CD4-positive, alpha-beta memory T cell (primary cell): ENCODE data around the gene PRR23A. TPM values are rescaled to one million over a fixed set of nuclear protein-coding genes. Genes with fewer than 3 reads are reported as not detected.
"Not testable (repeated sequence)": the region's sequence is repeated elsewhere in the genome, so short reads cannot be mapped to it uniquely, and the experiment has no call there.

Source experiments
- CTCF ChIA-PET: fragments of 350-600 bp; sonication (Branson Sonifier 250); formaldehyde crosslinking; loops from one replicate; lab custom pipeline; 2021; ENCODE audit warnings: inconsistent platforms; ENCODE audit not compliant: partially characterized antibody; lab: Charles Lee
- POLR2A ChIA-PET: fragments of 350-600 bp; sonication (Branson Sonifier 250); formaldehyde crosslinking; loops from one replicate; lab custom pipeline; 2021; ENCODE audit not compliant: partially characterized antibody; lab: Charles Lee
- DNase-seq, 5 donors: peaks; one replicate each; pipeline versions ENCODE4 v3.0.0 to v3.0.0-alpha.2; 2020 to 2022; ENCODE audit warnings: mixed read lengths in 1 of 5
- H3K27ac ChIP-seq: one replicate; pipeline ENCODE4 v1.7.0; 2013; ENCODE audit warnings: low read depth, low read length
- H3K27me3 ChIP-seq: 2 replicates; pipeline ENCODE4 v1.7.0; 2013; ENCODE audit warnings: mild to moderate bottlenecking, low read length, moderate library complexity; ENCODE audit not compliant: insufficient read depth
- H3K36me3 ChIP-seq: 2 replicates; pipeline ENCODE4 v1.7.0; 2013; ENCODE audit warnings: mild to moderate bottlenecking, low read length, moderate library complexity; ENCODE audit not compliant: insufficient read depth
- H3K4me1 ChIP-seq: 2 replicates; pipeline ENCODE4 v1.7.0; 2013; ENCODE audit warnings: mild to moderate bottlenecking, low read length, moderate library complexity; ENCODE audit not compliant: insufficient read depth
- H3K4me3 ChIP-seq, 2 donors: one replicate each; pipeline ENCODE4 v1.7.0; 2013; ENCODE audit warnings: low read length in 2 of 2, mild to moderate bottlenecking in 1 of 2
- H3K9me3 ChIP-seq, 2 donors: one replicate each; pipeline ENCODE4 v1.7.0; 2013; ENCODE audit warnings: low read length in 2 of 2, control low read depth in 1 of 2; ENCODE audit not compliant: control insufficient read depth in 1 of 2
- H3K27ac Mint-ChIP-seq, 7 donors: one replicate each; pipeline ENCODE4 v1.8.0; 2020 to 2021; ENCODE audit warnings: mixed read lengths in 7 of 7, mild to moderate bottlenecking in 6 of 7, inconsistent platforms in 3 of 7, moderate library complexity in 3 of 7
- H3K27me3 Mint-ChIP-seq, 2 donors: one replicate each; pipeline ENCODE4 v1.8.0; 2020 to 2021; ENCODE audit warnings: mixed read lengths in 2 of 2
- H3K36me3 Mint-ChIP-seq, 2 donors: one replicate each; pipeline ENCODE4 v1.8.0; 2020 to 2021; ENCODE audit warnings: mixed read lengths in 2 of 2, inconsistent platforms in 1 of 2, mild to moderate bottlenecking in 1 of 2
- H3K4me1 Mint-ChIP-seq, 4 donors: one replicate each; pipeline ENCODE4 v1.8.0; 2020 to 2021; ENCODE audit warnings: mixed read lengths in 4 of 4, mild to moderate bottlenecking in 1 of 4
- H3K4me3 Mint-ChIP-seq, 8 donors: one replicate each; pipeline ENCODE4 v1.8.0; 2020 to 2021; ENCODE audit warnings: mixed read lengths in 8 of 8, mild to moderate bottlenecking in 7 of 8, moderate library complexity in 6 of 8, inconsistent platforms in 3 of 8
- H3K9me3 Mint-ChIP-seq, 8 donors: one replicate each; pipeline ENCODE4 v1.8.0; 2020 to 2021; ENCODE audit warnings: mixed read lengths in 8 of 8, mild to moderate bottlenecking in 5 of 8, inconsistent platforms in 3 of 8, moderate library complexity in 1 of 8
- intact Hi-C: fragments of 100-400 bp; cut with micrococcal nuclease; formaldehyde crosslinking; loops from one replicate; pipeline ENCODE4 v1.15.1; 2023
- polyA plus RNA-seq, 2 donors: library from polyadenylated mRNA; unstranded; fragments of 300-500 nt; fragmentation: Illumina TruSeq; gene quantifications; one replicate each; pipeline ENCODE4 v1.2.3, GENCODE V29; 2021
- total RNA-seq, 2 experiments: library from RNA; stranded (reverse); gene quantifications; one replicate each; pipeline ENCODE4 v1.2.3, GENCODE V29; 2021

The PRR23A gene
- total and polyA plus RNA-seq, 4 experiments from 2014 or later = not detected

DNA sequence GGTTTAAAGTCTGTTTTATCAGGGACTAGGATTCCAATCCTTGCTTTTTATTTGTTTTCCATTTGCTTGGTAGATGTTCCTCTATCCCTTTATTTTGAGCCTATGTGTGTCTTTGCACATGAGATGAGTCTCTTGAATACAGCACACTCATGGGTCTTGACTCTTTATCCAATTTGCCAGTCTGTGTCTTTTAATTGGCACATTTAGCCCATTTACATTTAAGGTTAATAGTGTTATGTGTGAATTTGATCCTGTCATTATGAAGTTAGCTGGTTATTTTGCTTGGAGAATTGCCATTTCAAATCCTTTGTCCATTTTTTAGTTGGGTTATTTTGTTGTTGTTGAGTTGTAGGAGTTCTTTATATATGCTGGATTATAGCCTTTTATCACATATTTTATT is 24.5 kb upstream of the PRR23A start:
- intact Hi-C loops, H3K4me1 Mint-ChIP-seq, DNase-seq, H3K36me3 Mint-ChIP-seq, H3K36me3 ChIP-seq, POLR2A ChIA-PET, H3K4me3 Mint-ChIP-seq, H3K27ac Mint-ChIP-seq, H3K27ac ChIP-seq, H3K27me3 ChIP-seq, H3K9me3 ChIP-seq, H3K4me1 ChIP-seq, CTCF ChIA-PET, H3K27me3 Mint-ChIP-seq, H3K4me3 ChIP-seq: not testable (repeated sequence)
- H3K9me3 Mint-ChIP-seq = peaks cover 0 to 28% (median 17%) of the 10 kb centered on the region in 8 donors

GRCh38 chr3:139024968-139025367 is 18.9 kb upstream of the PRR23A start:
- no peaks in the 10 kb centered on the region for H3K27me3 ChIP-seq
- no peak overlapping the region for H3K27ac Mint-ChIP-seq
- no peaks in the 10 kb centered on the region for H3K36me3 Mint-ChIP-seq
- no peak overlapping the region for H3K4me3 Mint-ChIP-seq
- H3K9me3 Mint-ChIP-seq = peaks cover 0 to 18% (median 6%) of the 10 kb centered on the region in 8 donors
- no peaks in the 10 kb centered on the region for H3K36me3 ChIP-seq
- ChIA-PET CTCF (no interaction called here), POLR2A (no interaction called here)
- intact Hi-C loops = no loop called here
- H3K27me3 Mint-ChIP-seq = peaks cover 0 to under 1% of the 10 kb centered on the region in 2 donors
- H3K4me3 ChIP-seq = no peak overlapping the region
- no peak for DNase-seq
- no peaks in the 10 kb centered on the region for H3K4me1 ChIP-seq
- H3K9me3 ChIP-seq = no peaks in the 10 kb centered on the region
- no peaks in the 10 kb centered on the region for H3K4me1 Mint-ChIP-seq
- no peak overlapping the region for H3K27ac ChIP-seq

DNA sequence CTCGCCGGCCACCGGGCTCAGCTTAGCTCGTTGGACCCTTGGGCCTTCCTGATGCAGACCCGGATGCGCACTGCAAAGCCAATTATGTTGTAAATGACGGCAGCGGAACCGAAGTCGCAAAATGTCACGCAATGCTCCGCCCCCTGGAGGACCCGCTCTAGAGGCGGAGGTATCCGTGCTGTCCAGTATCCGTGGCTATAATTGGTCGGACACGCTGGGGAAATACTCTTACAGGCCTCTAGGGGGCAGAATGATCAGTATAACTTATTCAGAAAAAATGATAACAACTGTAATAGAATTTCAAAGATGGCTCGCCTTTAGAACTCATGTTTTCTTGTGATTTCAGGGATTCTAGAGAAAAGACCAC is 14.8 kb upstream of the PRR23A start, which contains the start of gene PRR23B:
PRR23B (minus strand) TSS at position 59 of the 367 bp plus-strand sequence. CDS start 265 bp downstream, outside the sequence.
- no peak for DNase-seq
- POLR2A ChIA-PET = no interaction called here
- Mint-ChIP-seq H3K9me3 (peaks cover 0 to 19% (median 5%) of the 10 kb centered on the region in 8 donors), H3K27me3 (peaks cover 3 to 8% of the 10 kb centered on the region in 2 donors), H3K4me3 (no peak within 1 kb of the TSS), H3K36me3 (peaks cover 0 to 5% of the 10 kb centered on the region in 2 donors), H3K4me1 (no peaks in the 10 kb centered on the region), H3K27ac (no peak within 1 kb of the TSS)
- no peaks in the 10 kb centered on the region for H3K36me3 ChIP-seq
- CTCF ChIA-PET = no interaction called here
- no peak within 1 kb of the TSS for H3K4me3 ChIP-seq
- no peaks in the 10 kb centered on the region for H3K27me3 ChIP-seq
- no peak within 1 kb of the TSS for H3K27ac ChIP-seq
- intact Hi-C loops = no loop called here
- H3K4me1 ChIP-seq = no peaks in the 10 kb centered on the region
- no peaks in the 10 kb centered on the region for H3K9me3 ChIP-seq

DNA sequence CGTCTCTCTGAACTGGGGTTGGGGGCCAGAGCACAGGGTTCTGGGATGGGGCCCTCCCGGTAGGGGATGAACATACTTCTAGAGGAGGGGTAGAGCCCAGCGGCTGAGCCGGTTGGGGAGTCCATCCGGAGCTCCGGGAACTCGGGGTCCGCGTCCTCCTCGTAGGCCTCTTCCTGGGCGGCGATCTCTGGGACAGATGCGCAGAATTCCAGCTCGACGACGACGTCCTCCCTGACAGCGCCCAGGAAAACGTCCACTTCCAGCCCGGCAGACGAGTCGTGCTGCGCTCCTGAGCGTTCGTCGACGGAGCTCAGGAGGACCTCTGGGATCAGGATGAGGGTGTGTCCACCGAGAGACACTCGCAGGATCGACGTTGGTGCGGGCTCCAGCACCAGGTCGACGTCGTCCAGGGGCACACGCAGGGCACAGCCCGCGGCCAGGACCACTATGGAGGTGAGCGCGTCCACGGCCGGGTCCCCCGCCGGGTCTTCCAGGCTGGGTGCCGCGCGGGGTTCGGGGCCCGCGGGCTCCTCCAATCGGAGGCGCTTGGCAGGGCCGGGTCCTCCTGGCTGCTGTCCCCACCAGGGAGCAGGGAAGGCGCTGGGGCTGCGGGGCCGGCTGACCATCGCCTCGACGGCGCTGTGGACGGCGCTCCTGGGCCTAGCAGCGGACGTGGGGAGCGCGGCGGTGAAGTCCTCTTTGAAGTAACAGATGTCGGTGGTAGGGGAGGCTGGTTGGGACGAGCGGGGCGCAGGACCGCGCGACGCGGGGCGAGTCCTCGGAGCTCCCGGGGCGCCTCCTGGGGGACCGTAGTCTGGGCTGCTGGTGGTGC is 14.2 kb upstream of the PRR23A start:
- H3K9me3 ChIP-seq = no peaks in the 10 kb centered on the region
- Mint-ChIP-seq H3K4me1 (no peaks in the 10 kb centered on the region), H3K27ac (no peak overlapping the region), H3K36me3 (peaks cover 0 to 5% of the 10 kb centered on the region in 2 donors), H3K9me3 (peaks cover 0 to 19% (median 6%) of the 10 kb centered on the region in 8 donors), H3K4me3 (no peak overlapping the region), H3K27me3 (peaks cover 3 to 8% of the 10 kb centered on the region in 2 donors)
- no peaks in the 10 kb centered on the region for H3K27me3 ChIP-seq
- intact Hi-C loops = no loop called here
- POLR2A ChIA-PET = no interaction called here
- H3K27ac ChIP-seq = no peak overlapping the region
- H3K36me3 ChIP-seq = no peaks in the 10 kb centered on the region
- CTCF ChIA-PET = no interaction called here
- no peaks in the 10 kb centered on the region for H3K4me1 ChIP-seq
- DNase-seq = no peak
- no peak overlapping the region for H3K4me3 ChIP-seq

DNA sequence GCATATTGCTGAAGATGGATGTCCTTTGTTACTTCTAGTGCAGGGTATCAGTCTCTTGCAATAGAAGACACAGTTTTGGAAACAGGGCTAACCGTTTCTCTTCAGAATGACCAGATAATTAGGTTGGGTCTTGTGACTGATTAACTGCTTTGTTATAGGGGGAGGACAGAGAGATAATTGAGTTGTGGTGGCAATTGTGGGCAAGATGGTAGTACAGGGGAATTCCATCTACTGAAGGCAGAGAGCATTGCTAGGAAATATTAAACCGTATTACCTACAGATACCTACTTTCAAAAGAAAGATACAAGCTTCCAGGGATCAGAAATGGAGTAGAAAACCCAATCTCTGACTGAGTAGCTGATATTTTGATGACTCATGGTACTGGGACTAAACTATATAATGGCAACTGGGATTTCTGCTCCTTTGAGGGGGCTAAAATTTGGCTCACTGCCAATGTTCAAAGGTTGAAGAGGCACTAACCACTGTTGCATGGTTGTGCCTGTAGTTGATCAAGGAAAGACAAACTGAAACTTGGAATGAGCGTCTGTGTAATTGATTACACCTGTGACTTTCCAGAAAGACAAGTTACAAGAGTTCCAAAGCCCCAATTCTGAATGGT is 10.5 kb upstream of the PRR23A start:
- no peaks in the 10 kb centered on the region for H3K4me1 ChIP-seq
- H3K36me3 ChIP-seq = no peaks in the 10 kb centered on the region
- POLR2A ChIA-PET = no interaction called here
- CTCF ChIA-PET = interaction anchor here (0.9 kb wide), 1 partner anchor 36 kb away, joined by 3 read pairs; no protein-coding TSS in a partner anchor
- no peaks in the 10 kb centered on the region for H3K27me3 ChIP-seq
- no peak for DNase-seq
- no peak overlapping the region for H3K27ac Mint-ChIP-seq
- no peak overlapping the region for H3K4me3 ChIP-seq
- H3K9me3 Mint-ChIP-seq = peaks cover 0 to 36% (median 14%) of the 10 kb centered on the region in 8 donors
- no peak overlapping the region for H3K27ac ChIP-seq
- intact Hi-C loops = no loop called here
- no peak overlapping the region for H3K4me3 Mint-ChIP-seq
- no peaks in the 10 kb centered on the region for H3K4me1 Mint-ChIP-seq
- H3K36me3 Mint-ChIP-seq = peaks cover 0 to 5% of the 10 kb centered on the region in 2 donors
- H3K27me3 Mint-ChIP-seq = peaks cover 5 to 8% of the 10 kb centered on the region in 2 donors
- no peaks in the 10 kb centered on the region for H3K9me3 ChIP-seq

GRCh38 chr3:139005356-139005993 is 593 bp downstream of the PRR23A start:
- H3K4me1 Mint-ChIP-seq = no peaks in the 10 kb centered on the region
- peaks cover 2 to 5% of the 10 kb centered on the region in 2 donors for H3K27me3 Mint-ChIP-seq
- no peak overlapping the region for H3K27ac Mint-ChIP-seq
- H3K9me3 Mint-ChIP-seq = peaks cover 0 to 42% (median 19%) of the 10 kb centered on the region in 8 donors
- Histone ChIP-seq H3K36me3 (no peaks in the 10 kb centered on the region), H3K4me1 (no peaks in the 10 kb centered on the region), H3K27me3 (no peaks in the 10 kb centered on the region), H3K4me3 (no peak overlapping the region), H3K27ac (no peak overlapping the region), H3K9me3 (no peaks in the 10 kb centered on the region)
- peaks cover 0 to 5% of the 10 kb centered on the region in 2 donors for H3K36me3 Mint-ChIP-seq
- ChIA-PET POLR2A (no interaction called here), CTCF (no interaction called here)
- intact Hi-C loops = no loop called here
- DNase-seq = no peak
- no peak overlapping the region for H3K4me3 Mint-ChIP-seq

GRCh38 chr3:138995706-138996105 is 10.4 kb downstream of the PRR23A start:
- CTCF ChIA-PET = no interaction called here
- no peak overlapping the region for H3K4me3 Mint-ChIP-seq
- H3K27ac Mint-ChIP-seq = no peak overlapping the region
- no peaks in the 10 kb centered on the region for H3K36me3 Mint-ChIP-seq
- H3K9me3 Mint-ChIP-seq = peaks cover 0 to 7% (median 1%) of the 10 kb centered on the region in 8 donors
- Histone ChIP-seq H3K27me3 (no peaks in the 10 kb centered on the region), H3K27ac (no peak overlapping the region), H3K4me3 (no peak overlapping the region), H3K36me3 (no peaks in the 10 kb centered on the region), H3K9me3 (no peaks in the 10 kb centered on the region), H3K4me1 (no peaks in the 10 kb centered on the region)
- POLR2A ChIA-PET = no interaction called here
- peaks cover 14 to 25% of the 10 kb centered on the region in 2 donors for H3K27me3 Mint-ChIP-seq
- no peak for DNase-seq
- no peaks in the 10 kb centered on the region for H3K4me1 Mint-ChIP-seq
- intact Hi-C loops = no loop called here
